ENCODE data around the gene PTPN5.

PTPN5 gene

GRCh38 chr11:18772211-18772610, 19.4 kb downstream of the PTPN5 start:
- peak; percentile 23 for DNase-seq

- DNase-seq, result no peak
These were observed 20.1 kb downstream of the PTPN5 start for GRCh38 chr11:18771266-18772035.

GRCh38 chr11:18770479-18771125, 21.0 kb downstream of the PTPN5 start:
- no peak for DNase-seq

- no peak for DNase-seq
These were observed 21.7 kb downstream of the PTPN5 start for GRCh38 chr11:18769802-18770456.

- no peak for DNase-seq
These were observed 22.6 kb downstream of the PTPN5 start for GRCh38 chr11:18768978-18769377.

GRCh38 chr11:18768472-18768901, 23.1 kb downstream of the PTPN5 start:
- no peak for DNase-seq

GRCh38 chr11:18766015-18766414, 25.6 kb downstream of the PTPN5 start:
- no peak for DNase-seq

- no peak for DNase-seq
These were observed 26.0 kb downstream of the PTPN5 start for GRCh38 chr11:18765554-18765953.

GRCh38 chr11:18761741-18762140, 29.9 kb downstream of the PTPN5 start:
- DNase-seq, result no peak

GRCh38 chr11:18761144-18761543, 30.5 kb downstream of the PTPN5 start:
- DNase-seq, result no peak

GRCh38 chr11:18757811-18758210, 33.8 kb downstream of the PTPN5 start:
- no peak for DNase-seq

- DNase-seq, result no peak
These were observed 34.7 kb downstream of the PTPN5 start for GRCh38 chr11:18756889-18757288.

- peak; percentile 51 for DNase-seq
These were observed 37.3 kb downstream of the PTPN5 start for GRCh38 chr11:18754308-18754707.

GRCh38 chr11:18752502-18752901, 39.1 kb downstream of the PTPN5 start:
- no peak for DNase-seq

- DNase-seq, result no peak
These were observed 40.7 kb downstream of the PTPN5 start for GRCh38 chr11:18750944-18751343.

- DNase-seq, result peak; percentile 82
These were observed 41.8 kb downstream of the PTPN5 start for GRCh38 chr11:18749681-18750319.

GRCh38 chr11:18748766-18749365, 42.7 kb downstream of the PTPN5 start:
- no peak for DNase-seq

GRCh38 chr11:18745251-18745650, 46.3 kb downstream of the PTPN5 start:
- no peak for DNase-seq

- DNase-seq, result no peak
These were observed 47.6 kb downstream of the PTPN5 start for GRCh38 chr11:18743900-18744514.

- DNase-seq, result no peak
These were observed 48.2 kb downstream of the PTPN5 start for GRCh38 chr11:18743365-18743764.

GRCh38 chr11:18741783-18742182, 49.8 kb downstream of the PTPN5 start:
- no peak for DNase-seq

GRCh38 chr11:18739685-18740084, 51.9 kb downstream of the PTPN5 start:
- no peak for DNase-seq

GRCh38 chr11:18737642-18738041, 54.0 kb downstream of the PTPN5 start:
- no peak for DNase-seq
